HG03558 (cell line): Measurements from ENCODE around the gene TMEM156.
A peak's percentile ranks its signal among the peaks of the same experiment; 100 is the strongest.

Experiments
- ATAC-seq: cut with Tn5 transposase; IDR thresholded peaks from one replicate; pipeline ENCODE4 v1.9.1; 2021; ENCODE audit warnings: moderate number of reproducible peaks; ENCODE audit not compliant: unreplicated experiment; ENCODE audit errors: extremely low read depth

The TMEM156 gene

DNA sequence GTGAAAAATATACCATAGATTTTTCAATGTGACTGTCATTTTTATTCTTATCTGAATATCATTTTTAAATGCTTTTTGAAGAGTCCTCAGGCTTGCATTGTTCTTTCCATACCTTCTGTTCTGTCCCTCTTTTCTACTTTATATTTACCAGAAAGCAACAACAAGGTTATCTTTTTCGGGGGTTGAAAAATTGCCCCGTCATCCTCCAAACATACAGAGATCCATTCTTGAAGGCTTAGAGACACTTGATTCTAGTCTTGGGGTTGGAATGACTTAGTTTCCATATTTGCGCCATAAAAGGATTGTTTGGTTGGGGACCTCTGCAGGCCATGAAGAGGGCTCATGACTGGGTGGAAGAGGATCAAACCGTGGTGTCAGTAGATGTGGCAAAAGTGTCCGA lies 101.1 kb downstream of the TMEM156 start:
- ATAC-seq = no peak

DNA sequence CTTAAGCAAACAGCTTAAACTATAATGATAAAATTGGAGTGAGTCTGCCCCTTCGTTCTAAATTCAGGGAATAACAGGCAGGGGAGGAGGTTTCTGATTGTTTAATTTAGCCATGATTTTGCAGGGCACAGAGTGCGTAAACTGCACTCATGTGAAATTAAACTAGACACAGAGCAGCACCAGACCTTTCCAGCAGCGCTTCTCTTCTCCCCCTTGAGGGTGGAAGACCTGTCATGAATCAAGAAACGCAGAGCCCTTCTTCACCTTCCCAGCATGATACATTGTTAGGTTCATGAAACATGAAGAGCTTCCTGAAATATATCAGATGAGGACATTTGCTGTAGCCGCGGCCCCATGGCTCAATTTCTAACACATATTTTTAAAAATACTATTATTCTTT lies 101.5 kb downstream of the TMEM156 start:
- no peak for ATAC-seq

DNA sequence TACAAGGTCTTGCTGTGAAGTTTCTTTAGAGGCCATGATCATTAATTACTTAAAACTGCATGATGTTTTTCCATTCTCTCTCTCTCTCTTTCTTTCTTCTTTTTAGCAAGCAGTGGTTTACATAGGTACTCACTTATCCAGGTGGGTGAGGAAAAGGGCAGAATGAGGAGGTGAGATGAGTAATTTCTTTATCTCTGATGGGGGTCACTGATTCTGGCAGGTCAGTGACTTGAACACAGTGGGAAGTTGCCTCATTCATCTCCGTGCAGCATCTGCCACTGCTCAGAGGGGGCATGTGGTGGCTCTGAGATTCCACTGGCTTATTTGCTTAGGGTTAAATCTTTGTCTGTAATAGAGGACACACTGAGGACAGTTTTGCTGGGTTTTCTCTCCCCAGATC lies 102.0 kb downstream of the TMEM156 start:
- ATAC-seq = peak; percentile 62

DNA sequence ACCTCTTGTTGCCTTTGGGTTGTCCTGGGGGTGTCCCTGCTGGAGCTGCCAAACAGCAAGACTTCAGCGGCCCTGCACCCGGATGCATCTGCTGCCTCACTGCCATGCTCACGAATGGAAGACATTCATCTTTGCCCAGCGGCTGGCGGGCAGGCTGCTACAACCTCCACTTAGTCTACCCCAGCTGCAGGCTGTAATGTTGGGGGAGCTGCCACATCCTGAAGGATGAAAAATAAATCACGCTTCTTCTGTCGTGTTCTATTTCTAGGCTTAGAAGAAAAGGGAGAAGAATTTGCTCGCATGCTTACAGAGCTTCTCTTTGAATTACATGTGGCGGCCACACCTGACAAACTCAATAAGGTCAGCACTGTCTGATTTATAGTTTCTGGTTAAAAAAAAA lies 103.2 kb downstream of the TMEM156 start:
- no peak for ATAC-seq

DNA sequence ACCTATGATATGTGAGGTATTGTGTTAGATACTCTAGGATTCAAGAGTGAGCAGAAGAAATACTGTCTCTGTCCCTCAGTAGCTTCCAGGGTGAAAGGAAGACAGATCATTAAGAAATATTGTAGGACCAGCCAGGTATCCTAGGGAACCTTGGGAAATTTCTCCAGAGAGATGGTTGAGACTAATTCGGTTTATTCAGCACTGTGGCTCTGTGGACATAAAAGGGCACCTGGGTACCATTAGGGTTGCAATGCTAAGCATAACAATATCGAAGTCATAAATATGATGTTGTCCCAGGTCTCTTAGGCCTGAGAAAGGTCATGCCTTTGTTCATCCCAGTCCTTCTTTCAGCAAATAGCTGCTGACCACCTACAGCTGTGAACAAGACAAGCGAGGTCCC lies 103.6 kb downstream of the TMEM156 start:
- no peak for ATAC-seq

DNA sequence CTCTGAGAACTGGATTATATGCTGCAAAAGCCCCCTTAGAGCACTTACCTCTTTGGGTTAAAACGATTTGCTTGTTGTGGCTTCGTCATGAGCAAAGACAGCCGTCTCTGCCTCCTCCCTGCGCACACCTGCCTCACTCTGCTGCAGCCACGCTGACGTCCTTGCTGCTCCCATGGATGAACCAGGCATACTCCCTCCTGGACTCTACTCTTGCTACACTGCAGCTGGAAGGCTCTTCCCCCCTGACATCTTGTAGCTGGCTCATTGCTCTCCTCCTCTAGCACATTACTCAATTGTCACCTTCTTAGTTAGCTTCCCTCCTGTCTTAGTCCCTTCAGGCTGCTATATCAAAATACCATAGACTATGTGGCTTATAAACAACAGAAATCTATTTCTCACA lies 105.3 kb downstream of the TMEM156 start:
- ATAC-seq = no peak

DNA sequence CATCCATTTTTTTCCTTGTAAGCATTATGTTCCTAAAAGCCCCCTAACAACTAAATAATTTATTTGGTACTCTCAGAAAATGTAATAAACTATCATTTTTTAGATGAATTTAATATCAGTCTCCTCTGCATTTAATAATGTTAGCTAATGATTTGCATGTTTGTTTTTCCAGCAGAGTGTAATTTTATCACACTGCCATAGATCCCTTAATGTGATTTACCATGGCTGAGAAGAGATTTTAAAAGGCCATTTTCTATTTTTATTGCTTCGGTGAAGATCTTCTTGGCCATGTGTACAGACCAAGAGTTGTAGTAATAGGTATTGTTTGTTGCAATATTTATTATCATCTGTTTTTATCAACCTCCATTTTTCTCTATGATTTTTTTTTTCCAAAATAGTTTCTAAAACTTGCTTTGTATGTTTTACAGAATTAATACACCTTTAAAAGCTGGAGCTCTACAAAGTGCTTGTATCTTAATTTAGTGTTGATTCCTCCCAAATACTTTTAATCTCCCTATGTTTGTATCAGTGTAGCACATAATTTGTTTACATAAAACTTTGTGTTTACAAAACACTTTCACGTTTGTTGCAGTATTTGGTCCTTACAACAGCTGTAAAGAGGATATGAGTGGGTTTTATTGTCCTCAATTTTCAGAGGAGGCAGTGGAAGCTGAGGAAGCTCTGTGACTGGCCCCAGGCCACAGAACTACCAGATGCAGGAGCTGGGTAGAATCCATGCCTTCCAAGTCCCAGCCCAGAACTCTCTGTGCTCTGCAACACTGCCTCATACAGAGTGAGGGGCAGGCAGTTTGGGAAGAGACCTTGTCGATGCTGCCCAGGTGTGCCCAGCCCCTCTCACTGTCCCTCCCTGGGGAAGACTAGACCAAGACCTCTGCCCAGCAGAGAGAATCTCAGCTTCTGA lies 106.5 kb downstream of the TMEM156 start:
- ATAC-seq = no peak

DNA sequence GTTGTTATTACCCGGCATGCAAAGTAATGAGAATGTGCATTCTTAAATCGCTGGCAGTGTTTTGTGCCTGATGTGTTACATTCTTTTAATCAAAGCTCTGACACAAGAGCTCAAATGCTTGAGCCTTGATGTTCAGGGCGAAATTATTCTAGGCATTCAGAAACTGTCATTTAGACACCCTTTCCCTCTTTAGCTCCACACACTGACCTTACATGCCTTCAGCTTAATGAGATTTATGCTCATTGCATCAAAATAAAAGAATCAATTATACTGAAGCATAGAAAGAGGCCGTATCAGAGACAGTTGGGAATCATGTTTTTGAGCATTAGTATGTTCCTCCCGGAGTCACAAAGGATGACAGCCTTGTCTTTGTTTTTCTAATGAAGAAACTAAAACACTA lies 107.9 kb downstream of the TMEM156 start:
- ATAC-seq = no peak

GRCh38 chr4:38923746-38924145 lies 108.5 kb downstream of the TMEM156 start:
- ATAC-seq = no peak

DNA sequence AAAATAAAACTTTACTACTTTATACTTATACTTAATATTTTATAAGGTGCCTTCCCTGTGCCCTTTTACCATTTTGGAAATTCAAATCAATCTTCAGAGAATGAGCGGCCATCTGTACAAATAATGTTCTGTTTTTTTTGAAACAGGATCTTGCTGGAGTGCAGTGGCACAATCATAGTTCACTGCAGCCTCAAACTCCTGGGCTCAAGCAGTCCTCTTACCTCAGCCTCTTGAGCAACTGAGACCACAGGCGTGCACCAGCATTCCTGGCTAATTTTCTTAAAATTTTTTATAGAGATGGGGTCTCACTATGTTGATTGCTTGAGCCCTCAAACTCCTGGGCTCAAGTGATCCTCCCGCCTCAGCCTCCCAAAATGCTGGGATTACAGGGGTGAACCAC lies 111.1 kb downstream of the TMEM156 start:
- no peak for ATAC-seq

GRCh38 chr4:38920677-38921076 lies 111.5 kb downstream of the TMEM156 start:
- no peak for ATAC-seq

DNA sequence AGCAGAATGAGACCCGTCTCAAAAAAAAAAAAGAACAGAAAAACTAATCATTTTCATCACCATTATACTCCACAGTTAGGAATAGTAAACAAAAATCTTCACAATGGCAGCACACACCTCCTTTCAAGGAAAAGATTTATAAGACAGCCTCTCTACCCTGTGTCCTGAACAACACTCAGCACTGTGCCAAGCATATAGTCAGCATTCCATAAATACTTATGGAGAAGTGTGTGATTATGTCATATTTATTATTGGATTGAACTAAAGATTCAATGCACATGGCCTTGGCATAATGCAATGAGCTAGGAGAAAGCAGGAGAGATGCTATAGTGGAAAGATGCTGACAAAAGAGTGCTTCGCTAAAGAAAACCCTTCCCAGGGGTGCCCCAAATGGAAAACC lies 112.0 kb downstream of the TMEM156 start:
- no peak for ATAC-seq

DNA sequence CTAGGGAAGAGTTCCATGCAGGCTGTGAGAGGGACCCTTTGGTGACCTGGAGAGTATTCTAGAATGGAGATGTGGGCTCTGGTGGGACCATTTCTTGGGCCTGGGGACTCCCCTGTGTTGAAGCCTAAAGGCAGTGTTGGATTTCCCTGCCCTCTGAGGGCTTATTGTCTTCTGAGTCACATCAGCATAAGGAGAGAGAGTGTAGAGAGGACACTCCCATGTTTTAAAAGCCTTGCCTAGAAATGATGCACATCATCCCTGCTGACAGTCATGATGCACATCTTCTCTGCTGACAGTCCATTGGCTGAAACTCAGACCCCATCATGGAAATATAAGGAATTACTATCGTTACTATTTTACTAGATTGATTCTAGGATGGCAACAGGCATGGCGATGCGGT lies 112.7 kb downstream of the TMEM156 start:
- no peak for ATAC-seq

DNA sequence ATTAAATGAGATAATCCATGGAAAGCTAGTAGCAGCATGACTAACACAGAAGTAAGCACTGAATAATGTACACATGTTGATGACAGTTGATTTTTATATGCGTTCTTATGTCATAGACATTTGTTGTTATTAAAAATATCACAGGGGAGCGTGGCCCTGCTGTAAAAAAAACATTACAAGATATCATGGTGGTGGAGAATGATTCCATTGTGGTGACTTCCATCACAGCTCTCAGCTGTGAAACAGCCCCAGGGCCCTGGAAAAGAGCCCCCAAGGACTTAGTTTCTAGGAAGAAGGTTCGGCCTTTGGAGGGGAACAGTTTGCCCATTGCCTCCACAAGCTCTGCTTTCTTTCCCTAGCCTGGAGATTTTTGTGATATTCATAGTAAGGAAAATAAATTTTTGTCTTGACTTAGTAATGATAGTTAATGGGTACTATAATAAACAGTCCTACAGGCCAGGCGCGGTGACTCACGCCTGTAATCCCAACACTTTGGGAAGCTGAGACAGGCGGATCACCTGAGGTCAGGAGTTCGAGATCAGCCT lies 114.7 kb downstream of the TMEM156 start:
- no peak for ATAC-seq
